NOMO-1 (cell line): Measurements from ENCODE around the gene PCNX3.

Experiments used
- DNase-seq, 2 experiments: peaks; one replicate each; lab custom pipeline; 2025; ENCODE audit not compliant: unreplicated experiment in 2 of 2; lab: John Stamatoyannopoulos, UW

PCNX3 gene

GRCh38 chr11:65580031-65580692 lies 35.4 kb upstream of the PCNX3 start:
- no peak for DNase-seq

DNA sequence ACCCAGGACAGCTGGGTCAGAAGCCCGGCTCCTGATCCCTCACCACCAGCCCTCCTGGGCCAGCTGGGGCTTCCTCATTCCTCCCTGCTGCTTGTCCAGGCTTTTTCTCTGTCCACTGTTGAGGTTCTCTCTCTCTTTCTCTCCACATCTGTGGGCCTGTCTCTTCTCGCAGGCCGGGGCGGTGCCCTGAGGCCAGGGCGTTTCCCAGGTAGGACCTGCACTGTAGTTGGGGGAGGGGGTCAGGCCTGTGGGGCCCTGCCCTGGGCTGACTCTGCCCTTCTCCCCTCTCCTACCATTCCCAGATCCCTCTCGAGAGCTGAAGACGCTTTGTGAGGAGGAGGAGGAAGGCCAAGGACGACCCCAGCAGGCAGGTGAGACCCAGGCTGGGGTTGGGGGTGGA lies 34.8 kb upstream of the PCNX3 start:
- no peak for DNase-seq

DNA sequence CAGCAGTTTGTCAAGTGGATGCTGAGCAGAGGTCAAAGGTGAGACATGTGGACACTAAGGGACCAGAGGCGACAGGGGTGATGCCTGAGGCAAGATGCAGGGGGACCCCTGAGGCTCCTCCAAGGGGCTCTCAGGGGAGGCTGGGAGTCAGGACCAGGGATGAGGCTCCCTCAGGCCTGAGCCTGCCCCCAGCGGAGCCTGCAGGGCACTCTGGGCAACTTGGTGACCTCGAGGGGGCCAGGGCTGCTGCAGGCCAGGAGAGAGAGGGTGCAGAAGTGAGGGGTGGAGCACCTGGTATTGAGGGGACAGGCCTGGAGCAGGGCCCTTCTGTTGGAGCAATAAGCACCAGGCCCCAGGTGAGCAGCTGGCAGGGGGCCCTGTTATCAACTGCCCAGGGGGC lies 33.6 kb upstream of the PCNX3 start:
- no peak for DNase-seq

DNA sequence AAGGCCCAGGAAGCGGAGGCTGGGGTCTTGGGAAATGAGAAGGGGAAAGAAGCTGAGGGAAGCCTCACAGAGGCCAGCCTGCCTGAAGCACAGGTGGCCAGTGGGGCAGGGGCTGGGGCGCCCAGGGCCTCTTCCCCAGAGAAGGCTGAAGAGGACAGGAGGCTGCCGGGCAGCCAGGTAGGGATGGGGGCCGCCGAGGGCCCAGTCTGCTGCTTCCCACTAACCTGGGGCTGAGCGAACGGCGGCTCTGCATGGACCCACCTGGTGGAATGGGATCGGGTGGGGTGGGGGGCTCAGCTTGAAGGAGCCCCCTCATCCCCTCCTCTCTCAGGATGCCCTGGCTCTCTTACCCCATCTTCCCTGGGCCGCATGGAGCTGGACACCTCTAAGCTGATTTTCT lies 32.0 kb upstream of the PCNX3 start:
- no peak for DNase-seq

DNA sequence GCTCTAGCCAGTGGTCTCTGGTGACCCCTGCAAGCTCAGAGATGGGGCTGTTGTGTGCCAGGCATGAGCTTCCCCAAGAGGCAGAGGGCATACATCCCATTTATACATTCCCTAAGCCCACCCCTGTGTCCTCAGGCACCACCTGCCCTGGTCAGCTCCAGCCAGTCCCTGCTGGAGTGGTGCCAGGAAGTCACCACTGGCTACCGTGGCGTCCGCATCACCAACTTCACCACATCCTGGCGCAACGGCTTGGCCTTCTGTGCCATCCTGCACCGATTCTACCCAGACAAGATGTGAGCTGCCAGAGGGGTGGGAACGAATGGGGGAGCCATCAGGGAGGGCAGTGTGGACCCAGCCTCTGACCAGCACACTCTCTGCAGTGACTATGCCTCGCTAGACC lies 31.5 kb upstream of the PCNX3 start:
- no peak for DNase-seq

- no peak for DNase-seq
Measured at GRCh38 chr11:65584723-65585171, 30.8 kb upstream of the PCNX3 start.

DNA sequence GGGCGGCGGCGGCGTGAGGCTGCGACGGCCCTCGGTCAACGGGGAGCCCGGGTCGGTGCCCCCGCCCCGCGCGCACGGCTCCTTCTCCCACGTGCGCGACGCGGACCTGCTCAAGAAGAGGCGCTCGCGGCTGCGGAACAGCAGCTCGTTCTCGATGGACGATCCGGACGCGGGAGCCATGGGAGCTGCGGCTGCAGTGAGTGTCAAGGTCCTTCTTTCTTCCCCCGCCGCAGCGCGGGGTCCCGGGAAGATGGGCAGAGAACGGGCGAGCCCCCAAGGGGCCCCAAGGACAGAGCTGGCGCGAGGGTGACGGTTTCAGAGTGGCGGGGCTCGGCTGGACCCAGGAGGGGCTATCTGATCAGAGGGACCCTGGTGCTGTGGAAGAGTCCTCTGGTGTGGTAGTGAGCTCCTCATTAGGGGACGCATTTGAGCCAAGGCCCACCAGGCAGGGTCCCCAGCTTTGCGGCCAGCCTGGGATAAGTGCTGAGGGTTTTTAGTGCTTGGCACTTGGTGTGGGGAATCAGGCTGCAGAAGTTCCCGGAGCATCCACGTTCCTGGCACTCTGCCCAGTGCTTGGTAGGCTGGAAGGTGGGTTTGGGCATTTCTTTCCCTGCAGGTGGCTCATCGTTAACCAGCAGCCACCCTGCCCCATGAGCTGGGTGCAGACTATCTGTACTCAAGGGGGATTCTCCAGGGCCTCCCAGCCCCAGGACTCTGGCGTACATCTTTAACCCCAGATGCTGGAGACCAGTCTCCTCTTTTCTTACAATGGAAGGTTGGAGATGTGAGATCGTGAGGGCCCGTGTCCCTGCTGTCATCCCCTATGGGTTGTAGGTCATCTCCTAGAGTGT lies 30.0 kb upstream of the PCNX3 start:
- DNase-seq, result no peak

DNA sequence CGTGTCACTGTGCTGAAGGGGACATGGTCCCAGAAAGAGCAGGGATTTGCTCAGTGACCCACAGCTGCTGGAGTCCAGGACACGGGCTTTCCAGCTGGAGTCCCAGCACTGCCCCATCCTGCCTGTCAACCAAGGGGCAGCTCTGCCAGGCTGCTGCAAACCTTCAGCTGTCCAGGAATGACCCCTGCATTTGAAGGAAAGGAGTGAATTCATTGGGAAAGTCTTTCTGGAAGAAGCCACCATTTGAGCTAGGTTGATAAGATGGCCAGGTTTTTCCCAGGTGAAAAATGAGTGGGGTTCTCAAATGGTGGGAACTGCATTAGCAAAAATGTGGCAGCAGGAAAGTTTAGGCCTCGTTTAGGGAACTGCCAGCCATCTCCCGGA lies 29.3 kb upstream of the PCNX3 start:
- no peak for DNase-seq

DNA sequence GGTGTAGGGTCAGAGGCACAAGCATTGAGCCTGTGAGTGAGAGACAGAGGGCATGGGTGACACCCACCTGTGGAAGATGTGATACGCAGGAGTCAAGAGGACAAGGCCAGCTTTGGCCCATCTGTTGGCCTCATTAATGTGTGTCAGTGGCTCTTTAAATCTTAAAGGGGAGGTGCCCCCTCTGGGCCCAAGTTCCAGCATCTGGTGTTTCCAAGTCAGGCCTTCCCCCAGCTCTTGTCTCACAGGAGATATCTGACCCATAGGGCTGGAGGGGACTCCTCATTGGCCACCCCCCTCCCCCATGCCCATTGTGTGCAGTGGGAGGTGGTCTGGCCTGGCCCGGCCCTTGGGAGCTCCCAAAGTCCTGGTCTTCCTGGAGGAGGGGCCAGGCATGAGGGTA lies 28.9 kb upstream of the PCNX3 start:
- no peak for DNase-seq

DNA sequence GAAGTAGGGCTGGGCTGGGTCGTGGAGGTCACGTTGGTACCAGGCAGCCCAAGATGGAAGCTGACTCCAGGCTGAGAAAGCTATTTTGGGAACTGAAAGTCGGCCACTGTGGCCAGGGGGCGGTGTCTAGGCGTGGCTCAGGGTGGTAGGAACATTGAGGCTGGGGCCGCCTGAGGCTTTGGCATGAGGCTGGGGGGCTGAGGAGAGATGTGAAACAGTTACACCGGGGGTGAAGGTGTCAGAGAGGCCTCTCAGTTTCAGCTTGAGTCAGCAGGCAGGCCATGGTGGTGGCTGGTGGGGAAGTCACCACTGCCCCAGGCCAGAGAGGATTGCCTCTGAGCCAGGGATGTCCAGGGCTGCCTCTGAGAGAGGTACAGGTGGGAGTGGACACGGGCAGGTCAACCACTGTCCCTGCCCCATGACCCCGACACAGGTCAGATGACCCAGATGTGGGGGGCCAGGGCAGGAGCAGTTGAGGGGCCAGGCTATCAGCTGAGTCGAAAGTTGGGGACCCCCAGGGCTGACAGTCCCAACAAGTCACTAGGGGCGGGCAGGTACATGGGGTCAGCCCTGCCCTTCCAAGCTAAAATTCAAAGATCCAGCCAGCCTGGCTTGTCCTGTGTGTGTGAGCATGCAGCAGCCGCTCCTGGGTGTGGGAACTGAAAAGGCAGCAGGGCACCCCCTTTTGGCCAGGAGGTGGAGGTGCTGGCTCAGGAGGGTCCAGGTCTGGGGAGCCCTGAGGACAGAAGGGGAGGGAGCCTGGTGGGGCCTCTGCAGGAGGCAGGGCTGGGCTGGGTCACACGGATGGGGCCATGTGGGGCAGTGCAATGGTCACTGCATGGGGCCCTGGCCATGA lies 27.1 kb upstream of the PCNX3 start:
- peak; percentile 58 to 72 for DNase-seq

DNA sequence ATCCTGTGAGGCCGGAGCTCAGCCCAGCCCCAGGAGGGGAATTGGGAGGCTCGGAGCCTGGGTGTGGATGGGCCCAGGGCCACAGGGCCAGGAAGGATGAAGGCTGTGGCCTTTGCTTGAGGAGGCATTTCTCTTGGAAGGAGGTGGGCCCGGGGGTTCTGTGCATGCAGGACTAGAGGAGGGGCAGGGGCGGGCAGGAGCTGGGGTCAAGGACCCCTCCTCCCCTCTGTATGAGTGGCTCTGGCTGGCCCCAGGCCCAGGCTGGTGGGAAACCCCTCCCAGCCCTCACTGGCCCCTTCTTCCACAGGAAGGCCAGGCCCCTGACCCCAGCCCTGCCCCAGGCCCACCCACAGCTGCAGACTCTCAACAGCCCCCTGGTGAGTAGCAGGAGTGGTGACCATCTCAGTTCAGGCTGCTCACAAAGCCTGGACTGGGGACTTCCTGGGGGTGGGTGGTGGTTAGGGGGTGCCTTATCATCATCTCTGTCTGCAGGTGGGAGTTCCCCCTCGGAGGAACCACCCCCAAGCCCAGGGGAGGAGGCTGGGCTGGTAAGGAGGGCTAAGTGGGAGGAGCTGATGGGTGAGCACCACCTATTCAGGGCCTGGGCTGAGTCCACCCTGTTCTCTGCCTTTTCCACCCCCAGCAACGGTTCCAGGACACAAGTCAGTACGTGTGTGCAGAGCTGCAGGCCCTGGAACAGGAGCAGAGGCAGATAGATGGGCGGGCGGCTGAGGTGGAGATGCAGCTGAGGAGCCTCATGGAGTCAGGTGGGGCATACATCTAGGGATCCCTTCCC lies 25.9 kb upstream of the PCNX3 start:
- DNase-seq, result no peak

- DNase-seq, result no peak
Measured at GRCh38 chr11:65590240-65590738, 25.3 kb upstream of the PCNX3 start.

- no peak for DNase-seq
Measured at GRCh38 chr11:65591939-65592857, 23.4 kb upstream of the PCNX3 start.

DNA sequence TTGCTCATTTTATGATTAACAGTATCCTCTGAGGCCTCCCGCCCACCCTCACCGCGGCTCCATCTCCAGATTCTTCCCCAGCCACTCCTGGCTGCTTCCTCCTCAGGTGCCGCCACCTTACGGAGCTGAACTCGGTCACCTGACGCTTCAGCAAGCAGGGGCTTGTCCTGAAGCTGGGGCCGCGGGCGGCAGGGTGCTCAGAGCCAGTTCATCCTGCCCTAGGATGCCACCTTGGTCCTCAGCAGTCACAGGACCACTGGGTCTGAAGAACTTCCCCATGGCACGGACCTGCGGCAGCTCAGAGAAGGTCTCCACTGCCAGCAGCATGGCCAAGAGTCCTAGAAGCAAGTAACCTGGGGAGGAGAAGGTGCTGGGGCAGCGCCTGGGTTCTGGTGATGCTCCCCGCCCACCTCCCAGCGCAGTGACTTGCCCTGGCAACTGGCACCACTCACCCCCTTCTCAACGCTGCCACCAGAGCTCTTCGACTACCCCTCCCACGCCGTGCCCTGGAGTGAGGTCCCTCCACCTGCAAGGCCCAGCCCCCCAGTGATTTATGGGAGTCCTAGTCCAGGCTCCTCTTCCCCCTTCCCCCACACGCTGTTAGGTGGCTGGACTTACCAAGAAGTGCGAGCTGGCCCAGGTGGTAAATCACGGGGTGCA lies 22.6 kb upstream of the PCNX3 start:
- no peak for DNase-seq

DNA sequence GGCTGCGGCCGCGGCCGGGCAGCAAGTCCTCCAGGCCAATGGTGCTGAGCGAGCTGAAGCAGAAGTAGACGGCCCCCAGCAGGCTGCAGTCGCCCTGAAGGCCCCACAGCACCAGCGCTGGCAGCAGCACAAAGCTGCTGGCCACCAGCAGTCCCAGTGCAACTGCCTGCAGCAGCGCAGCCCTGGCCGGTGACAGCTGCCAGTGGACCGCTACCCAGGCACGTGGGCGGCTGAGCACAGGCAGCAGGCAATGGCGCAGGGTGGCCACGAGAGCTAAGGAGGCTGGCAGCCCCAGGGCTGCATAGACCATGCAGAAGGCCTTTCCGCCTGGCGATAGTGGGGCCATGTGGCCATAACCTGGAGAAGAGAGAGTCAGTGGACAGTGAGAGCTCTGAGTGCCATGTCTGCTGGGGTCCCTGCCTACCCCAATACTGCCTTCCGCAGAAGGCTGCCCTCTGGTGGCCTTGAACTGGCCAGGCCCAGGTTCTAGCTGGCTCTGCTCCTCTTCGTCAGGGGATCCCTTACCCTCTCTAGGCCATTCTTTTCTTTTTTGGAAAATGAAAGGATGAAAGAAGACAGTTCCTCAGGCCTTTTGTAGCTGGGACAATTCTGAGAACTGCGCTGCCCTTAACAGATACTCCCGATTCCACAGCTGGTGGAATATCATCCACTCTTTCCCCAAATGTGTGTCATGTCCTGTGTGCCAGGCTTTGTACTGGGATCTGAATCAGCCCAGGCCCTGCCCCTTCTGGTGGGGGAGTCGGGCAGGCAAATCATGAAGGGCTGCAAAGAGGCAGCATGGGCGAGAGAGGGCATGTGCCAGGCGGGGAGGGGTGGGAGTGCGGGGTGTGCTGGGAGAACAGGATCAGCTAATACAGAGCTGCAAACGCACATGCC lies 21.8 kb upstream of the PCNX3 start:
- peak; percentile 19 to 20 for DNase-seq

DNA sequence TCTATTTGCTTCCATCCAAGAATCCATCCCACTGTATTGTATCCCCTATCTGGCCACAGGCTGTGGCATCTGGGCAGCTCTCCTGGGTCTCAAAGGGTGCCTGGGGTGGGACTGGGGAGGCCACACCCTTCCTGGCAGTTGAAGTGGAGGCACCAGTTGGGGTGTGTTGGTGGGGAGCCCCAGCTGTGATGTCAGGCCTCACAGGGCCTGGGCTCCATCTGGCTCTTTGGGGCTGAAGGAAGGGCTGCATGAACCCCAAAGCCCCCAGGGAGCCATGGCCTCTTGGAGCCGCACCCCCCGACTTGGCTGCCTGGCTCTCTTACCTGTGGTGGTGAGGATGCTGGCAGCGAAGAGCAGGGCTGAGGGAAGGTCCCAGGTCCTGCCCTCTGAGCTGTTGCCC lies 20.4 kb upstream of the PCNX3 start:
- no peak for DNase-seq

- no peak for DNase-seq
Measured at GRCh38 chr11:65595543-65596281, 19.9 kb upstream of the PCNX3 start, which contains the start of gene KCNK7. Gene KCNK7, minus strand, starts transcription at chr11:65595800. Its CDS starts 28 bp downstream, at chr11:65595772.
